ENCODE measurements around the gene INSYN1. TPM values are rescaled to one million over a fixed set of nuclear protein-coding genes. Genes with fewer than 3 reads are reported as not detected.
"Not testable (repeated sequence)": the region's sequence is repeated elsewhere in the genome, so short reads cannot be mapped to it uniquely, and the experiment has no call there.

INSYN1 gene
- total RNA-seq, 1 donor from 2014 or later: 8.1 TPM

DNA sequence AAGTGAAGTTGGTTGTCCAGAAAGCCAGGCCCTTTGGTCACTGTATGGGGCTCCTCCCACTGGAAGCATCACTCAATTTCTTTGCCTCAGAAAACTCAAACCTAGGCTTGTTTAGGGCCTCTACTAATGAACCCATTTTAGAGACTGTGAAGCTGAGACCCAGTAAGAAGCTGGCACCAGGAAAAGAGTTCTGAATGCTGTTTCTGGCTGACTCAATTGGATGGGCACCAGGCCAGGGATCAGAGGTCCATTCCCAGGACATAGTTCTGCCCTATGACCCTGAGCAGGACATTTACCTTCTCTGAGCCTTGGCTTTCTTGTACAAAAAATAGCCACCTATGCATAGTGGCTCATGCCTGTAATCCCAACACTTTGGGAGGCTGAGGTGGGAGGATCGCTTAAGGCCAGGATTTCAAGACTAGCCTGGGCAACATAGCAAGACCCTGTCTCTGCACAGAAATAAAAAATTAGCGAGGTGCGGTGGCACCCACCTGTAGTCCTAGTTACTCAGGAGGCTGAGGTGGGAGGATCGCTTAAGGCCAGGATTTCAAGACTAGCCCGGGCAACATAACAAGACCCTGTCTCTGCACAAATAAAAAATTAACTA, 38.4 kb downstream of the INSYN1 start:
- no peak for DNase-seq (ENCODE audit: low spot score)

- no peak for DNase-seq (ENCODE audit: low spot score)
These were observed 41.0 kb downstream of the INSYN1 start for GRCh38 chr15:73712107-73712506.

- no peak for DNase-seq (ENCODE audit: low spot score)
These were observed 41.6 kb downstream of the INSYN1 start for GRCh38 chr15:73711526-73711925.

DNA sequence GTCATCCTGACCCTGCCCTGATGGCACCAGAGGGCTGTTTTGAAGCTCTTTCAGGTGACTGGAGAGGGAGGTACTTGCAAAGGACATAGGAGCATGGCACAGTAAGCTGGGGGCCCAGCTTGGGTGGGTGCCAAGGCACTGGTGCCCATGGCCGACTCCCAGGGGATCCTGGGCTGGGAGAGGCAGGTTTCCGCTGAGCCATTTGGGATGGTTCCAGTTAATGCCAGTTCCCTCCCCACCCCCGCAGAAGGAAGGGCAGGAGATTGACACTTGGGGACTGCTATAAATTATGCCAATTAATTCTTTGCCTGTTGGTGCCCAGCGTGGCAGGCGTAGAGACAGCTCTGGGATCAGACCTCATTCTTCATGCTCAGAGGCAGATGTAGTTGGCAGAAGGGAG, 42.8 kb downstream of the INSYN1 start:
- DNase-seq (ENCODE audit: low spot score): no peak

DNA sequence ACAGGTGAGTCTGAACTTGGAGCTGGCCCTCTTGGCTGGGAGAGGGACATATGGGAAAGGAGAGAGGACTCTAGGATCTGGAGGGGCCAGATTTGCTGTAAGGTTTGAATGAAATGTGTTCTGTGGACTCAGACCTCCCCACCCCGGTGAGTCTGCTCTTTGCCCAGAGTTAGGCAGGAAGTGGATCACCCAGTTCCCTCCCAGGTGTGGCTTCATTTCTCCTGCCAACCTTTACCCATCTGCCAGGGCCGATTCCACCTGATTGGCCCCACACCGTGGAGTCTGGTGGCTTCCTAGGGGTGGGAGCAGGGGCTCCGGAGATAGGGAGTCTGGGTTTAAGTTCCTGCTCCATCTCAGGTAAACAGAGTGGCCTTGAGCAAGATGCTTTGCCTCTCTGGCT, 43.5 kb downstream of the INSYN1 start:
- DNase-seq (ENCODE audit: low spot score): no peak

DNA sequence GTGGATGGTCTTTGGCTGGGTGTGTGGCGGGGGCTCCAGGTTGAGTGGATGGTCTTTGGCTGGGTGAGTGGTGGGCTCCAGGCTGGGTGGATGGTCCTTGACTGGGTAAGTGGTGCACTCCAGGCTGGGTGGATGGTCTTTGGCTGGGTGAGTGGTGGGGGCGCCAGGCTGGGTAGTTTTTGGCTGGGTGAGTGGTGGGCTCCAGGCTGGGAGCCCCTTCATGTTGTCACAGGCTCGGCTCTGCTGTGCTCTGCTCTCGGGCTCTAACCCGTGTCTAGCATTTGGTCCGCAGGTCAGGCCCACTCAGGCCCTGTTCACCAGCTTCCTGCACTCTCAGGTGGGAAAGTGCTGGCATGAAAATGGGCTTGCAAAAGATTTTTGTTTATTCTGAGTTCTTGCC, 43.9 kb downstream of the INSYN1 start:
- no peak for DNase-seq (ENCODE audit: low spot score)

DNA sequence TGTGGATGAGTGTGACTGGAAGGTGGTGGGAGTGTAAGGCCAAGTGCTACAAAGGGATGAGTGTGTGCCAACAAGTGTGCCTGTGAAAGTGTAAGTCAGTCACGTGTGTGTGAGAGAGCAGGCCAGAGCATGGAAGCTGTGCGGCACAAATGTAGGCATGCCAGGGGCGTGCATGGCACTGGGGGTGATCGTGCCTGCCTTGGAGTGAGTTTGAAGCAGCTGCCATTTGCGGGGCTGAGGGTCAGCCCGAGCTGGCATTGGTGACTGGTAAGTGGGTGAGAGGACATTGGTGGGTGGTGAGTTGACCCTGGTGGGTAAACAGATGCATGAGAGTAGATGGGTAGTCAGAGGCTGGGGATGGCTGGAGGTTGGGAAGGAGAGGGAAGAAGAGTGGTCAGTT, 44.5 kb downstream of the INSYN1 start:
- no peak for DNase-seq (ENCODE audit: low spot score)

DNA sequence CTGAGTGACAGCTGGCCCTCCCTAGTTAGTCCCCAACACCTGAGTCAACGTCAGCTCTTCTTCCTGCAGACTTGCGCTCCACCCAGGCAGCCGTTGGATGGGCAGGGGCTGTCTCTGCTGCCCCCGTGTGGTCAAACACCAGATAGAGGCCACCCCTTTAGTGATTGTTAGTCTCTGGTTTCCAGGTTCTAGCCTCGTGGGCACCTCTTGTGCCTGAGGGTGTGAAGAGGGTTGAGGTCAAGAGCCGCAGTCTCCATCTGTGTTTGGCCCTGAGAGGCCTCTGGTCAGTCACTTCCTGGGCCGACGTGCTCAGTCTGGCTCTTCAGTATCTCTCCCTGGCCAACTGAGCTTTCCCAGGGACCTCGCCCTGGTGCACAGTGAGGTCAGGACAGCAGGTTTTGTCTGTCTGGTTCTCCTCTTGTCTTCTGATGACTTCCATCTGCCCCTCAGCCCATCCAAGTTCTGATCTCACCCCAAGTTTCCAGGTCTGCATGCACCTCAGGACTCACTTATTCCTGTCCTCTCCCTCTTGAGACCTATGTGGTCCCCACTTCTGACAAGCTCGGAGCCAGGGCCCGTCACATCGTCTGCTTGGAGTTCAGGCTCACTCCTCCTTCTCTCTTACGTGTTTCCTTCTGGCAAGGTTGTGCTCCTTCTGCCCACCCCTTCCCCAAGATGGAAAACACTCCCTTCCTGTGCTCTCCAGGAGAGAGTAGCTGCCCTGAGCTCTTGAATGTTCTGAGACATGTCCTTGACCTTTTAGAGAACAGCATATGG, 48.1 kb downstream of the INSYN1 start:
- peak; percentile 65 for DNase-seq (ENCODE audit: low spot score)

- not testable (repeated sequence) for DNase-seq (ENCODE audit: low spot score)
These were observed 48.8 kb downstream of the INSYN1 start for GRCh38 chr15:73704142-73704868.

- not testable (repeated sequence) for DNase-seq (ENCODE audit: low spot score)
These were observed 49.5 kb downstream of the INSYN1 start for GRCh38 chr15:73703601-73704000.

DNA sequence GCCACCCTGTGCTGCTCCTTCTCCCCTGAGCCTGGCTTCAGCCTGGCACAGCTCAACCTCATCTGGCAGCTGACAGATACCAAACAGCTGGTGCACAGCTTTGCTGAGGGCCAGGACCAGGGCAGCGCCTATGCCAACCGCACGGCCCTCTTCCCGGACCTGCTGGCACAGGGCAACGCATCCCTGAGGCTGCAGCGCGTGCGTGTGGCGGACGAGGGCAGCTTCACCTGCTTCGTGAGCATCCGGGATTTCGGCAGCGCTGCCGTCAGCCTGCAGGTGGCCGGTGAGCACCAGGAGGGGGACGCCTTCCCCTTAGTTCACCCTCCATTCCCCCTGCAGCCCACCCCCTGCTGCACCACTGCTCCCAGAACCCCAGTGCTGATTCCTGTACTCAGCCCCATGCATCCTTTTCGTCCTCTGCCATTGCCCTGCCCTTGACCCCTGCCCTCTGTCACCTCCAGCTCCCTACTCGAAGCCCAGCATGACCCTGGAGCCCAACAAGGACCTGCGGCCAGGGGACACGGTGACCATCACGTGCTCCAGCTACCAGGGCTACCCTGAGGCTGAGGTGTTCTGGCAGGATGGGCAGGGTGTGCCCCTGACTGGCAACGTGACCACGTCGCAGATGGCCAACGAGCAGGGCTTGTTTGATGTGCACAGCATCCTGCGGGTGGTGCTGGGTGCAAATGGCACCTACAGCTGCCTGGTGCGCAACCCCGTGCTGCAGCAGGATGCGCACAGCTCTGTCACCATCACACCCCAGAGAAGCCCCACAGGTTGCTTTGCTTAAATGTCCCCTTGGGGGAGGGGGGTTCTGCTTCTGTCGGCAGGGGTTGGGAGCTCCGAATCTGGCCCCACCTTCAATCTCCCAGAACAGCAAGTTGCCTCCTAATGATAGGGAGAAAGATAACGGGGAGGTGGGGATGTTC, 50.6 kb downstream of the INSYN1 start:
- DNase-seq (ENCODE audit: low spot score): not testable (repeated sequence)

- DNase-seq (ENCODE audit: low spot score): peak; percentile 82
These were observed 52.9 kb downstream of the INSYN1 start for GRCh38 chr15:73700041-73700842.

DNA sequence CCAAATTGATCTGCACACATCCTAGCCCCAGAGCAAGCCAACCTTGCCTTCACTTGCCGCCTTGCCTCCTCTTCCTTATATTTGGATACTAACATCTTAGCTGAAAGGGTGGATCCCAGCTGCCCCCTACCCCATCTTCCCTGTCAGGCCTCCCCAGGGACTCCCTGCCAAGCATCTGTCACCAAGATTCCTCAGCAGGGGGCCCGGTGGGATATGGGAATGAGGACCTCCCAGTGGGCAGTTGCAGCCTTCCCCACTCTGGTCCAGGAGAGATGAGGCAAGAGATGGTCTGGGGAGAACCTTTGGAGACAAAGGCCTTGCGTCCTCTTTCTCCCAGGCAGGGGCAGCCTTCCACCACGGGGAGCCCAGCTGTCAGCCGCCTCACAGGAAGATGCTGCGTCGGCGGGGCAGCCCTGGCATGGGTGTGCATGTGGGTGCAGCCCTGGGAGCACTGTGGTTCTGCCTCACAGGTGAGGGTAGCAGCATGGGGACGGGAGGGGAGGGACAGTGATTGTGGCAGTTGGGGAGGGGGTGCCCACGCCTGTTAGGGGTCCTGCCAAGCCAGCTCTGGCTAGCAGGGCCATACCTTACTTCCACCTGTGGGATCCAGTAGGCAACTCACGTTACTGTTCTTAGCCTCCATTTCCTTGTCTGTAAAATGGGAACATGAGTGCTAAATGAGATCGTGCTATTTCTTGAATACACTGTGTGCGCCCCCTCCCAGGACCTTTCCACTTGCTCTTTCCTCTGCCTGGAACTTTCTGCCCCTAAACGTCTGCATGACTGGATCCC, 53.7 kb downstream of the INSYN1 start:
- DNase-seq (ENCODE audit: low spot score): no peak

- DNase-seq (ENCODE audit: low spot score): peak; percentile 90
These were observed 56.1 kb downstream of the INSYN1 start for GRCh38 chr15:73697033-73697467.

DNA sequence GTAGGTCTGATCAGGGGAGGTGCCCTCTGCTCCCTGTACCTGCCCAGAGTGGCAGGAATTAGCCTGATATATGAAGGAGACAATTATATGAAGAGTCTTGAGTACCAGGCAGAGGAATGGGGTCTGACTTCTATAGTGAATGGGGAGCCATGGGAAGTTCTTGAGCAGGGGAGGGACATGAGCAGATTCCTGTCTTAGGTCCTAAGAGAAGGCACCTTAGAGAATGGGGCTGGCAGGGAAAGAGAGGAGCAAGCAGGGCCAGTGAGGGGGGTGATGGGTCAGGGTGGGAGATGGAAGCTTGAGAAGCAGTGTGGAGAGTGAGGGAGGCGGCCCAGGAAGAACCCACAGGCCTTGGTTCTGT, 56.5 kb downstream of the INSYN1 start:
- no peak for DNase-seq (ENCODE audit: low spot score)

- DNase-seq (ENCODE audit: low spot score): no peak
These were observed 57.1 kb downstream of the INSYN1 start for GRCh38 chr15:73695773-73696640.

DNA sequence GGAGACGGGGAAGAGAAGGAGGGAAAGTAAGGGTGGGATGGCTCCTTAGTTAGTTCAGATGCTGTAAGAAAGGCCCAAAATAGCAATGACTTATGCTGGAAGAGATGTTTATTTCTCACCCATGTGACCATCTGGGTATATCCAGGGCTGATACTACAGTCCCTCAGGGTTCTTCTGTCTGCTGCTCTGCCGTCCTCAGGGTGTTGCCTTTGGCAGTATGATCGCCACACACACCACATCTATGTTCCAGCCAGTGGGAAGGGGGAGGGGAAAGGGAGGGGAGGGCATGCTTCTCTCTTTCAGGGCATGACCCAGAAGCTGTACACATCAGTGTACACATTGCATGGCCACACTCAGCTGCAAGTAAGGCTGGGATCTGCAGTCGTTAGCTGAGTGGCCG, 58.7 kb downstream of the INSYN1 start:
- DNase-seq (ENCODE audit: low spot score): no peak

- DNase-seq (ENCODE audit: low spot score): no peak
These were observed 61.8 kb downstream of the INSYN1 start for GRCh38 chr15:73691396-73691795.

DNA sequence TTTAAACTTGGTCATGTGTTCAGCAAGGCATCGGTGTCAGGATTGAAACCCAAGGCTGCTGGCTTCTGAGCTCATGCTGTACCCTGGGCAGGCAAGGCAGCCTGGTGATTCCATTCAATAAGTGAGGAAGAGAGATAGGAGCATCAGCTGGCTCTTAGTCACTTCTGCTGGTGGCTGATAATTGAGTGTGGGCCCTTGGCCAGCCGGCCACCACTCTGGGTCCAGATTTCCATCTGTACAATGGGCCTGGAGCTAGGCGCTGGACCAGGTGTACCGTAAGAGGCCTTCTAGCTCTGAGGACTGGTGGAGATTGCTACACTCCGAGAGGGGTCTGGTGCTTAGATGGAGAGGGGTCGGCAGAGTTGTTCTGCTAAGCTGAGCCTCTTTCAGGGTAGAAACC, 64.7 kb downstream of the INSYN1 start:
- DNase-seq (ENCODE audit: low spot score): no peak
